NCI-H2196 treated with DMSO at 0.1 percent for 48 hours (cell line): ENCODE results near the gene BHLHE41.

Experiments used
- DNase-seq: peaks from one replicate; lab custom pipeline; 2025; ENCODE audit not compliant: unreplicated experiment; lab: John Stamatoyannopoulos, UW

The BHLHE41 gene

GRCh38 chr12:26124446-26125399 lies at the start of gene BHLHE41:
Gene BHLHE41, minus strand, starts transcription at chr12:26125037. Its CDS starts 258 bp downstream, at chr12:26124779.
- peak; percentile 42 for DNase-seq

DNA sequence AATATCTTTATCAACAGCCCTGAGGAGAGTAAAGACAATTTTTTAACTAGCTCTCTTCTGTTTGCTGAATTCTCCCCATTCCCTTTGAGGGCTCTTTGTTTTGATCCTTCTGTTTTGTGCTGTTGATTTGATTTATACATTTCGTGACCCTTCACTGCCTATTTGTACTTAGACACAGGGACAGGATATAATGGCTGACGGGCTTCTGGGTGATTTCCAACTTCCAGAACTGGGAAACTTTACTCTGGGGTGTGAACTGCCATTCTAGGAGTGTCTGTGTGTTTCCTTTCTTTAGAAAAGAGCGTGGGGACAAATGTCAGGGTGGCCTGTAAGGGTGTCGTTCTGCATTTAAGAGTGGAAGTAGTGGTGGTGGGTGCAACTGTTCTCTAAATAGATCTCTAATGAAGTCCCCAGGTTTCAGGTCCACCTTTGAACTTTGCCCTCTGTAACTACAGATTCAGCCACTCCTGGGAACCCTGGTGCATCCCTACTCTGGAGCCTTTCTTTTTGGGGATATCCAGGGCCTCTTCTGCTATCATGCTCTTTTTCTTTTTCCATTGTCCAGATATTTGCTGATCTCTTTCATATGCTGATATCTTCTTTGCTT lies 48.2 kb upstream of the BHLHE41 start:
- DNase-seq = no peak

DNA sequence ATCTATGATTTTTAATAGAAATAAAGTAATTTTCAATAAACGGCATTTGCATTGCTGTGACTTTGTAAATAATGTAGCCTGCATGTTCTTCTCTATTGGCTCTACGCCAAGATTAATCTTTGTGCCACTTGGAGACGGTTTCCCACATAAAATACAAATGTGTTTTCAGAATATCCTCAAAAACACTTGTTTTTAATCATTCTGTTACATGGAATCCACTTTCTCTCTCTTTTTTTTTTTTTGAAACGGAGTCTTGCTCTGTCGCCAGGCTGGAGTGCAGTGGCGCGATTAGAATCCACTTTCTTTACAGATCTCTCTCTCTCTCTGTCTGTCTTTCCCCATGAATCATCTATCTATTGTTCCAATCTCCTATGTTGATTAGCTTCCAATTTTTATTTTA lies 47.7 kb upstream of the BHLHE41 start:
- DNase-seq = no peak

GRCh38 chr12:26172013-26172412 lies 47.2 kb upstream of the BHLHE41 start:
- no peak for DNase-seq

- no peak for DNase-seq
Observed at GRCh38 chr12:26164118-26164517, 39.3 kb upstream of the BHLHE41 start.

DNA sequence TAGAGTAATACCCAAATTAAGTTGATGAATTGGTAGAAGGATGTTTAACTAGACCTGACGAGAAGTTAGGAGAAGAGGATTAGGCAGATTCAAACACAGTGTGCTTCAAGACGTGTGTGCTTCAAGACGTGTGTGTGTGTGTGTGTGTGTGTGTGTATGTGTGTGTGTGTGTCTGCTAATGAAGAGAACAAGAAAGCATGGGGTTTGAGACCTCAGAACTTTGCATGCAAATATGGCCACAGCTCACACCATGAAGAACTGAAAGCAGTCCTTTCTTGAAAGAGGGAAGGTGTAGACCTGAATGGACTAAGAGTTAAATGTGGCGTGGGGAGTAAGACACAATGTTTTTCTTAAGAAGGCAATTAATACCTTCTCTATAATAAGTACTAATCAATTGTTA lies 38.1 kb upstream of the BHLHE41 start:
- no peak for DNase-seq

- no peak for DNase-seq
Observed at GRCh38 chr12:26162174-26162573, 37.3 kb upstream of the BHLHE41 start.

DNA sequence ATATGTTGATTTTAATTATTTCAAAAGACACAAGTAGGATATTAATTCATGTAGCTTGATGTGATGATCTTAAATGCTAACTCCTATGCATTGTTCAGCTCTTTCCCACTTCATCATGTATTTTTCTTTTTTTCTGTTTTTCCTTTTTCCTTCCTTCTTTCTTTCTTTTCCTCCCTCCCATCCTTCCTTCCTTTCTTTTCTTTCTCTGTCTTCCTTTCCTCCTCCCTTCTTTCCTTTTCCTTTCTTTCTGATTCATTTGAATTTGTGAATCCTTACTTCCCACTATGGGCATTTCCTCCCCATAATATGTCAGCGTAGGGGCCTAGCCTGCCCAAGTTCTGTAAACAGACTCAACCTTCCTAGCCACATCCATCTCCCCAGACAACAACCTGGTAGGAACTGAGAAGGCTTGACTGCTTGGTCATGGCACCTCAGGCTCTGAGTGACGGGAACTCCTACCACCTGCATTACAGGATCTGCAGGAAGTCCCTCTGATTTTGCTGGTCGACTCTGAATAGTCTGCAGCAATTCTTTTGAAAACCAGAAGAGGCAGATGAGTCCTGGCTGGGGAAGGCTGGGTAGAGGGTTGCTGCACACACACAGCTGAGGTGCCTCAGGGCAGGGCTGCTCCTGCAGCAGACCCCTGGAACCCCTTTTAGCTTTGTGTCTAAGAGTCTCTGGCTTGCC lies 33.4 kb upstream of the BHLHE41 start:
- DNase-seq = no peak

GRCh38 chr12:26157001-26157400 lies 32.2 kb upstream of the BHLHE41 start:
- no peak for DNase-seq

DNA sequence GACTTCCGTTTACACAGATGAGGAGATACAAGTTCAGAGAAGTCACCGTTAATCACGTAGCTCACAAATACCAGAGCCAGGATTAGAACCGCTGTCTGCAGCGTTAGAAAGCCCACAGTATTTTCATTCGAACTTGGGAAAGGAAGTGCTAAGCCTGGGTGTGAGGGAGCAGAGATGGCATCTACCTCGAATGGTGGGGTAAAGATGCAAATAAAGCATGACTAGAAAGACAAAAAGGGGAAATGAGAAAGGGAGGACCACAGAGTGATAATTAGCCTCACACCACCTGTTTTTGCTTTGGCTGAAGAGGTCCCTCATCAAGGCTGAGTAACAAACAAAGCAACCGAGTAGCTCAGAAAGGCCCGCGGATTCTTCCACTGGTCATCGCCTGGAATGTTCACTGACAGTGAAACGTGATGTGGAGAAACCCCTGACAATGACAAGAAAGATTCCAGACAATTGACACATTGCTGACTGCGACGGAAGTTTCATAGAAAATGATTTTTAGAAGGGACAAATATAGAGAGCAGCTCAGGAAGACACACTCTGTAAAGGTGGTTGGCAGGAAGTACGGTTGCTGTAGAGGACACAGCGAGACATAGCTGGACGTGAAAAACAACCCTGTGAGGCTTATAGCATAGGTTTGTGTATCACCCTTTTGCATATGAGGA lies 31.5 kb upstream of the BHLHE41 start:
- no peak for DNase-seq

DNA sequence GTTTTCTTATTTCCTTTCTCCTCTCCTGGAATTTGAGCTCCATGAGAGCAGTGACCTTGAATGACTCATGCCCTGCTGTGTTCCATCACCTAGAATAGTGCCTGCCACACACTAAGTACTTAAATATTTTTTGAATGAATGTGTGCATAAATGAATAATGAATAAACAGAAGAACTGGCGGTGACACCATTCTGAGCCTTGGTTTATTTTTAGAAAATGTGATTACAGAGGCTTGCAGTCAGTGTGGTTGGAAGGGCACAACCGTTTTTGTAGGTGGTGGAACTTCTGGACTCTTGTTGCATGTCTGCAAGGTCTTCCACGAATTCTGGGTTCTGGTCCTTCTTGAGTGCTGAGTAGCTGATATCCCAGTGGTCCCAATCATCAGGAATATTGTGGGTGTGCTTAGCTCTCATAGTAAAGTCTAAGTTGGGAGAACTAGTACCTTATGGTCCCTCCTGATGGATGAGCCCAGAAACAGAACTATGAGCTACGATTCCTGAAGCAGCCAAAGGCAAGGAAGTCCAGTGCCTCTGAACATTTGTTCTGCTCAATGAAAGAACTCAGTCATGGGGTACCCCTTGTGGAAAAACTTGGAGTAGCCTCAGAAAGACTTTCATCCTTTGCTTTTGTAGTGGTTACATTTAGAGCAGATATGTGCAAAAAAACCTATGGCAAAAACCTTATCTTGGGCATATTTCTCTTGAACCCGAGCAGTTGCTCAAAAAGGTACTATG lies 28.8 kb upstream of the BHLHE41 start:
- no peak for DNase-seq

GRCh38 chr12:26152507-26153102 lies 27.8 kb upstream of the BHLHE41 start:
- DNase-seq = no peak

GRCh38 chr12:26150736-26151450 lies 26.1 kb upstream of the BHLHE41 start:
- no peak for DNase-seq

GRCh38 chr12:26149968-26150500 lies 25.2 kb upstream of the BHLHE41 start:
- no peak for DNase-seq

DNA sequence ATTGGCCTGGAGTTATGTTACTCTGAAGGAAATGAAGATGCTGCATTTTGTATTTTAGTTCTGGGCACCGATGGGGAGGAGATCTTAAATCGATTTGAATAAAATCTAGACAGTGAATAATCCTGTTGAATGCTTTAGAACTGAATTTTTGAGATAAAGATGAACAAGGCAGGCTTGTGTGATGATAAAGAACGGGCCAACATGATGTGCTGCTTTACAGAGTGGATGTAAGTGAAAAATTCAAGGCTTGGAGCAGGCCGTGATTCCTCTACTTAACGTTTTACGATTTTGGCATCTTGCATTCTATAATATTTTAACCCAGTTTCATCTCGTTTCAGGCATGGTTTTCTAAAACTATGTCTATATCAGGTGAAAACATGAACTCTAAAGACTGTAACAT lies 23.5 kb upstream of the BHLHE41 start:
- DNase-seq = no peak

- DNase-seq = no peak
Observed at GRCh38 chr12:26143291-26143690, 18.5 kb upstream of the BHLHE41 start.

DNA sequence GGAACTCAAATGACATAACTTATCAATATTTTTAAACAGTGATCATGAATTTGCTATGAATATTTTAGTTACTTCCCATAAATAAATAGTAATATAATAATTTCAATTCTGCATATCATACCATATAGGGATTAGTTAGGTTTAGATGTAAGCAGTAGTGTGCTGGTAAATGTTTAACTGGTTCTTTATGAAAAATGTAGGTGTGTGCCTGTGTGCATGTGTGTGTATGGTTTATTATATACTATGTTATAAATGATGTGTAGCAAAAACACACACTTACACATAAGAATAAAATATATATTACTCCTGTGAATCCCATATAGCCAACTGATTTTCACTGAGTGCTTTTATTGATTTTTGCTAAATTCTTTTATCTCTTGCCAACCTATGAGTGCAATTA lies 14.0 kb upstream of the BHLHE41 start:
- DNase-seq = no peak

GRCh38 chr12:26136688-26137087 lies 11.9 kb upstream of the BHLHE41 start:
- DNase-seq = no peak

DNA sequence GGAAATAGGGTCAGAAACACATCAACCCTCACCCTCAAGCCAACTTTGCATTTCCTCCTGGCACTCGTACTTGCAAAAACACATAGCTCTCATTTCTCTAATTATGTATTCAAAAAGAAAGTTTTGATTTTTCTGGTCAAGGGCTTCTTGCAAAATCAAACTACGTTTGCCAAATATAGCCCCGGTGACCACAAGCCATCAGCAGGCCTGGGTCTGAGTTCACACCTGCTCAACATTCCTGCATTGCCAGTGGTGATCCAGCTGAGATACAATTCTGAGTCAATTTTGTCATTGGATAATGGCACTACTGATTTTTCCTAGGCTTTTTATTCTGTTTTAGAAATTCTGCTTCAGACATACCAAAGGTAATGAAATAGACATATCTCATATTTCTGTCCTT lies 10.7 kb upstream of the BHLHE41 start:
- no peak for DNase-seq
